SK-N-SH (cell line): Measurements from ENCODE around the gene PCDHGA4. TPM values are rescaled to one million over a fixed set of nuclear protein-coding genes. Genes with fewer than 3 reads are reported as not detected.
A peak's percentile ranks its signal among the peaks of the same experiment; 100 is the strongest.

Source experiments
- CTCF ChIA-PET: fragments of 300-600, 350-600 bp; formaldehyde crosslinking; extraction: SDS; loops from one replicate; lab custom pipeline; 2021; lab: Yijun Ruan, JAX
- POLR2A ChIA-PET: fragments of 350-600 bp; sonication (Branson Sonifier 250); formaldehyde crosslinking; extraction: SDS; loops from one replicate; lab custom pipeline; 2020; ENCODE audit warnings: antibody characterized with exemption, inconsistent platforms; lab: Yijun Ruan, JAX
- DNase-seq: peaks from one replicate; pipeline ENCODE4 v3.0.0; 2012
- H2AFZ ChIP-seq: fragments of 200-600 bp; sonication (generic); 2 replicates; pipeline ENCODE4 v1.8.1; 2016; ENCODE audit warnings: antibody characterized with exemption, mild to moderate bottlenecking, low read depth
- H3F3A ChIP-seq: fragments of 200-600 bp; sonication (generic); replicated peaks from 2 replicates; pipeline ENCODE3; 2016; ENCODE audit warnings: antibody characterized with exemption, mild to moderate bottlenecking; ENCODE audit not compliant: insufficient read depth
- H3K27ac ChIP-seq, 2 experiments: fragments of 200-500 bp in 1 of 2; fragments of 200-600 bp in 1 of 2; sonication (Bioruptor generic) in 1 of 2; sonication (generic), shearing (Covaris generic) in 1 of 2; 2 replicates each; pipeline versions ENCODE4 v1.5.1 to v1.6.1; 2014 to 2016; ENCODE audit warnings: low read depth in 2 of 2, inconsistent platforms in 1 of 2, low read length in 1 of 2, mild to moderate bottlenecking in 1 of 2, mixed read lengths in 1 of 2
- H3K27me3 ChIP-seq: fragments of 200-600 bp; sonication (generic), shearing (Covaris generic); 2 replicates; pipeline ENCODE4 v1.6.1; 2016; ENCODE audit warnings: mixed run types; ENCODE audit not compliant: insufficient read depth
- H3K36me3 ChIP-seq, 2 experiments: fragments of 200-500 bp in 1 of 2; fragments of 200-600 bp in 1 of 2; sonication (Bioruptor generic) in 1 of 2; sonication (generic) in 1 of 2; replicated peaks in 1 of 2; 2 replicates each; pipeline versions ENCODE3 to v1.5.1; 2014 to 2016; ENCODE audit warnings: low read length in 1 of 2, mild to moderate bottlenecking in 1 of 2; ENCODE audit not compliant: insufficient read depth in 2 of 2, control insufficient read depth in 1 of 2
- H3K4me1 ChIP-seq, 2 experiments: fragments of 200-500 bp in 1 of 2; fragments of 200-600 bp in 1 of 2; sonication (Bioruptor generic) in 1 of 2; sonication (generic), shearing (Covaris generic) in 1 of 2; 2 replicates each; pipeline versions ENCODE4 v1.5.1 to v1.6.1; 2014 to 2016; ENCODE audit warnings: low read depth in 1 of 2, low read length in 1 of 2, mixed run types in 1 of 2; ENCODE audit not compliant: insufficient read depth in 2 of 2, control insufficient read depth in 1 of 2
- H3K4me2 ChIP-seq: fragments of 200-600 bp; sonication (generic), shearing (Covaris generic); 2 replicates; pipeline ENCODE4 v1.6.1; 2017; ENCODE audit warnings: mixed run types
- H3K4me3 ChIP-seq, 2 experiments: fragments of 200-500 bp in 1 of 2; fragments of 200-600 bp in 1 of 2; sonication (Bioruptor generic) in 1 of 2; sonication (generic), shearing (Covaris generic) in 1 of 2; 2 replicates each; pipeline versions ENCODE4 v1.5.1 to v1.8.1; 2014 to 2016; ENCODE audit warnings: low read depth in 2 of 2, inconsistent platforms in 1 of 2, low read length in 1 of 2, mild to moderate bottlenecking in 1 of 2, mixed read lengths in 1 of 2, moderate library complexity in 1 of 2
- H3K79me2 ChIP-seq: fragments of 200-600 bp; sonication (generic); 2 replicates; pipeline ENCODE4 v1.8.1; 2017; ENCODE audit warnings: mild to moderate bottlenecking; ENCODE audit not compliant: insufficient read depth
- H3K9ac ChIP-seq: fragments of 200-600 bp; sonication (generic); 2 replicates; pipeline ENCODE4 v1.6.1; 2017; ENCODE audit warnings: mixed run types
- H3K9me2 ChIP-seq: fragments of 200-600 bp; sonication (generic); 2 replicates; pipeline ENCODE4 v1.6.1; 2017; ENCODE audit warnings: mixed run types
- H3K9me3 ChIP-seq: fragments of 200-600 bp; sonication (generic); 2 replicates; pipeline ENCODE4 v1.6.1; 2017; ENCODE audit warnings: mixed run types, mild to moderate bottlenecking, moderate library complexity
- H4K20me1 ChIP-seq: fragments of 200-600 bp; sonication (generic); 2 replicates; pipeline ENCODE4 v1.6.1; 2017; ENCODE audit warnings: mild to moderate bottlenecking, mixed run types; ENCODE audit not compliant: insufficient read depth
- CHD2 ChIP-seq: fragments of 150-350 bp; IDR thresholded peaks from 2 replicates; pipeline ENCODE4 v1.6.1; 2018; ENCODE audit warnings: low read length; ENCODE audit not compliant: partially characterized antibody
- EZH2phosphoT487 ChIP-seq: fragments of 200-600 bp; sonication (generic); IDR thresholded peaks from 2 replicates; pipeline ENCODE4 v1.6.1; 2017; ENCODE audit warnings: low read depth, mixed run types, mild to moderate bottlenecking, antibody characterized with exemption, moderate library complexity, borderline replicate concordance
- FOXM1 ChIP-seq: IDR thresholded peaks from 2 replicates; pipeline ENCODE4 v1.4.0; 2012; ENCODE audit warnings: low read depth, mild to moderate bottlenecking
- GABPA ChIP-seq: IDR thresholded peaks from 2 replicates; pipeline ENCODE4 v1.4.0; 2012; ENCODE audit warnings: low read depth, mild to moderate bottlenecking
- GATA2 ChIP-seq: sonication (generic); formaldehyde crosslinking; IDR thresholded peaks from 2 replicates; pipeline ENCODE4 v1.5.0; 2020; ENCODE audit warnings: mild to moderate bottlenecking, missing genetic modification reagents
- JUND ChIP-seq: IDR thresholded peaks from 2 replicates; pipeline ENCODE4 v1.4.0; 2012
- MEF2A ChIP-seq: IDR thresholded peaks from 2 replicates; pipeline ENCODE4 v1.4.0; 2012; ENCODE audit warnings: low read depth, borderline replicate concordance
- POLR2AphosphoS5 ChIP-seq: IDR thresholded peaks from 2 replicates; pipeline ENCODE4 v1.6.1; 2012; ENCODE audit warnings: low read depth, low read length
- RAD21 ChIP-seq: IDR thresholded peaks from 2 replicates; pipeline ENCODE4 v1.6.1; 2012; ENCODE audit warnings: mild to moderate bottlenecking, low read length
- RCOR1 ChIP-seq: fragments of 150-350 bp; IDR thresholded peaks from 2 replicates; pipeline ENCODE4 v1.6.1; 2017; ENCODE audit warnings: antibody characterized with exemption, low read length
- RXRA ChIP-seq: IDR thresholded peaks from 2 replicates; pipeline ENCODE4 v1.4.0; 2012; ENCODE audit warnings: low read depth, mild to moderate bottlenecking, borderline replicate concordance
- SIN3A ChIP-seq: IDR thresholded peaks from 2 replicates; pipeline ENCODE4 v1.6.1; 2012; ENCODE audit warnings: low read depth, mild to moderate bottlenecking, low read length, moderate library complexity, borderline replicate concordance
- SMC3 ChIP-seq: IDR thresholded peaks from 2 replicates; pipeline ENCODE4 v1.6.1; 2012; ENCODE audit warnings: low read depth, low read length, improper control_type of control experiment
- TAF1 ChIP-seq: IDR thresholded peaks from 2 replicates; pipeline ENCODE4 v1.6.1; 2012; ENCODE audit warnings: low read depth, mild to moderate bottlenecking, low read length, moderate library complexity, borderline replicate concordance
- TCF12 ChIP-seq: IDR thresholded peaks from 2 replicates; pipeline ENCODE4 v1.4.0; 2012
- YY1 ChIP-seq: IDR thresholded peaks from 2 replicates; pipeline ENCODE4 v1.4.0; 2012; ENCODE audit warnings: low read depth, mild to moderate bottlenecking
- WGBS: methylation state at CpG from one replicate; pipeline ENCODE4 v1.1.6; 2017; ENCODE audit warnings: low lambda C conversion rate; 5-methylcytosine and 5-hydroxymethylcytosine counted together
- polyA plus RNA-seq, 3 experiments: library from polyadenylated mRNA; depleted of rRNA; stranded (reverse); fragments of >200 nt; gene quantifications; 2 replicates each; pipeline ENCODE4 v1.2.3, GENCODE V29; 2012
- TF ChIP-seq, protein P1 (sequence below): fragments of 200-600 bp; sonication (generic); IDR thresholded peaks from 2 replicates; pipeline ENCODE4 v1.6.1; 2017; ENCODE audit warnings: antibody characterized with exemption, mild to moderate bottlenecking, moderate library complexity
- TF ChIP-seq, protein P2 (sequence below): fragments of 150-350 bp; IDR thresholded peaks from 2 replicates; pipeline ENCODE4 v1.6.1; 2017; ENCODE audit warnings: antibody characterized with exemption, low read length, low read depth, borderline replicate concordance
- TF ChIP-seq, protein P3 (sequence below): IDR thresholded peaks from 2 replicates; pipeline ENCODE4 v1.4.0; 2012; ENCODE audit warnings: low read depth

PCDHGA4 gene
- polyA plus RNA-seq, 1 of the 3 experiments (the other 2 are of a cell fraction): 2.2 TPM

DNA sequence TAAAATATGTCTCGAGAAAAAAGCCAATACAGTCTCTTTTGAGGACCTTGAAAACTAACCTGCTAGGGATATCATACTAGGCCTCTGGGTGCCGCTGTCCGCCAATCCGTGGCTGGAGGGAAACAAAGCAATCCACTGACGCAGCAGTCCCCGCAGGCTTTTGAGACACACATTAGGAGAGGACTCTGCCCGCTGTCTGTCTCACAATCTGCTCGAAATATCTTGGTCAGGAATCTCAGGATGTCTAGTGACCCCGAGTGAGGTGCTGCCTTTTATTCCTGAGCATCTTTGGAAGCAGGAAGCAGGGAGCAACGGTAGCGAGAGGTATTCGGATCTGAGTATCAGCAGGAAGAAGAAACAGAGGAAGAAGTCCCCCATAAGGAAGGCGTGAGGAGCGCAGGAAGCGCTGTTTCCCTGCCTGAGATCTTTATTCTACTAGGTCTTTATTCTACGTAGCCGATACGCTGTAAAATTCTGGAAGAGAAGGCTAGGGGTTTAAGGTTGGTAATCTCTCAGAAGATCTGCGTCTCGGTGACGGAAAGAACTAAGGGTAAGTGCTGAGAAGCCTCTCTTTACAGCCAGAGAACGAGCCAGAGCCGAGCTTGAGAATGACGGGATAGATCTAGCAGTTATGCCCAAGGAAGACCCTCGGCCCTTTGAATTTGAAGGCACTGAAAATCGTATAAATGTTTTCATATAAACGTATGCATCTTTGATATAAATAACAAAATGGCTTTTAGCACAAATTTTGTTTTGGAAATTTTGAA, 28.6 kb upstream of the PCDHGA4 start:
- peaks cover 0 to 3% of the 10 kb centered on the region in 2 experiments for H3K36me3 ChIP-seq
- WGBS: 24% methylated on average over 27 of the region's 27 CpGs
- no peaks in the 10 kb centered on the region for H3K9me2 ChIP-seq
- H3F3A ChIP-seq: no peaks in the 10 kb centered on the region
- ChIA-PET POLR2A (no interaction called here), CTCF (interaction anchor here (0.6 to 5.6 kb wide), 14 partner anchors 9 to 238 kb away, joined by 3 to 34 read pairs (median 4); partner anchors contain the start of genes PCDHB14, PCDHB4, PCDHGA5 and PCDHGB2)
- no peaks in the 10 kb centered on the region for H3K27me3 ChIP-seq
- H3K27ac ChIP-seq: peak overlapping the region; percentile 16 to 67; a peak in 3 of 4 replicates
- no peaks in the 10 kb centered on the region for H4K20me1 ChIP-seq
- H3K79me2 ChIP-seq: no peaks in the 10 kb centered on the region
- peak overlapping the region; percentile 54 for H3K9ac ChIP-seq
- peak; percentile 74 for DNase-seq
- TF ChIP-seq, protein P1, sequence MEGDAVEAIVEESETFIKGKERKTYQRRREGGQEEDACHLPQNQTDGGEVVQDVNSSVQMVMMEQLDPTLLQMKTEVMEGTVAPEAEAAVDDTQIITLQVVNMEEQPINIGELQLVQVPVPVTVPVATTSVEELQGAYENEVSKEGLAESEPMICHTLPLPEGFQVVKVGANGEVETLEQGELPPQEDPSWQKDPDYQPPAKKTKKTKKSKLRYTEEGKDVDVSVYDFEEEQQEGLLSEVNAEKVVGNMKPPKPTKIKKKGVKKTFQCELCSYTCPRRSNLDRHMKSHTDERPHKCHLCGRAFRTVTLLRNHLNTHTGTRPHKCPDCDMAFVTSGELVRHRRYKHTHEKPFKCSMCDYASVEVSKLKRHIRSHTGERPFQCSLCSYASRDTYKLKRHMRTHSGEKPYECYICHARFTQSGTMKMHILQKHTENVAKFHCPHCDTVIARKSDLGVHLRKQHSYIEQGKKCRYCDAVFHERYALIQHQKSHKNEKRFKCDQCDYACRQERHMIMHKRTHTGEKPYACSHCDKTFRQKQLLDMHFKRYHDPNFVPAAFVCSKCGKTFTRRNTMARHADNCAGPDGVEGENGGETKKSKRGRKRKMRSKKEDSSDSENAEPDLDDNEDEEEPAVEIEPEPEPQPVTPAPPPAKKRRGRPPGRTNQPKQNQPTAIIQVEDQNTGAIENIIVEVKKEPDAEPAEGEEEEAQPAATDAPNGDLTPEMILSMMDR: peak; percentile 56
- TF ChIP-seq GATA2 (CRISPR knock-in tag) (no peak), RCOR1 (no peak), MEF2A (no peak), POLR2AphosphoS5 (peak; percentile 44; the same call in 1 of the 2 replicates), TAF1 (no peak), YY1 (no peak), RXRA (no peak), CHD2 (no peak), EZH2phosphoT487 (no peak), JUND (no peak), SIN3A (no peak), FOXM1 (no peak), SMC3 (peak; percentile 22; the same call in 1 of the 2 replicates), TCF12 (no peak), RAD21 (peak; percentile 65), GABPA (no peak)
- TF ChIP-seq, protein P2, sequence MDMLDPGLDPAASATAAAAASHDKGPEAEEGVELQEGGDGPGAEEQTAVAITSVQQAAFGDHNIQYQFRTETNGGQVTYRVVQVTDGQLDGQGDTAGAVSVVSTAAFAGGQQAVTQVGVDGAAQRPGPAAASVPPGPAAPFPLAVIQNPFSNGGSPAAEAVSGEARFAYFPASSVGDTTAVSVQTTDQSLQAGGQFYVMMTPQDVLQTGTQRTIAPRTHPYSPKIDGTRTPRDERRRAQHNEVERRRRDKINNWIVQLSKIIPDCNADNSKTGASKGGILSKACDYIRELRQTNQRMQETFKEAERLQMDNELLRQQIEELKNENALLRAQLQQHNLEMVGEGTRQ: no peak
- TF ChIP-seq, protein P3, sequence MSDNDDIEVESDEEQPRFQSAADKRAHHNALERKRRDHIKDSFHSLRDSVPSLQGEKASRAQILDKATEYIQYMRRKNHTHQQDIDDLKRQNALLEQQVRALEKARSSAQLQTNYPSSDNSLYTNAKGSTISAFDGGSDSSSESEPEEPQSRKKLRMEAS: peak; percentile 68; the same call in 1 of the 2 replicates
- H3K4me1 ChIP-seq: no peaks in the 10 kb centered on the region; a peak in 1 of 4 replicates
- H3K4me3 ChIP-seq: peak overlapping the region; percentile 46 to 58
- H3K9me3 ChIP-seq: no peaks in the 10 kb centered on the region; the same call in none of the 2 replicates
- H3K4me2 ChIP-seq: peak overlapping the region; percentile 50
- peak overlapping the region; percentile 70; the same call in 1 of the 2 replicates for H2AFZ ChIP-seq
